Mucosa of rectum (tissue), 2 donors: ENCODE results near the gene CYP2U1.

ENCODE experiments used
- H3K27ac ChIP-seq, 2 donors: one replicate each; pipeline ENCODE4 v1.7.0; 2013; ENCODE audit warnings: inconsistent platforms in 2 of 2, low read depth in 2 of 2, low read length in 2 of 2
- H3K27me3 ChIP-seq, 2 donors: one replicate each; pipeline ENCODE4 v1.7.0; 2013; ENCODE audit warnings: low read length in 2 of 2; ENCODE audit not compliant: control insufficient read depth in 2 of 2, insufficient read depth in 2 of 2
- H3K36me3 ChIP-seq, 2 donors: one replicate each; pipeline ENCODE4 v1.7.0; 2013; ENCODE audit warnings: low read length in 2 of 2; ENCODE audit not compliant: control insufficient read depth in 2 of 2, insufficient read depth in 2 of 2
- H3K4me1 ChIP-seq, 2 donors: one replicate each; pipeline ENCODE4 v1.7.0; 2013; ENCODE audit warnings: low read length in 2 of 2, mild to moderate bottlenecking in 1 of 2; ENCODE audit not compliant: control insufficient read depth in 2 of 2, insufficient read depth in 2 of 2
- H3K4me3 ChIP-seq, 2 donors: one replicate each; pipeline ENCODE4 v1.7.0; 2013; ENCODE audit warnings: low read length in 2 of 2
- H3K9ac ChIP-seq, 2 donors: one replicate each; pipeline ENCODE4 v1.7.0; 2013; ENCODE audit warnings: low read length in 2 of 2, low read depth in 1 of 2, mild to moderate bottlenecking in 1 of 2
- H3K9me3 ChIP-seq, 2 donors: one replicate each; pipeline ENCODE4 v1.7.0; 2013; ENCODE audit warnings: low read length in 2 of 2; ENCODE audit not compliant: control insufficient read depth in 2 of 2
- donor health status: healthy.
- donor health status: Normal muscosa, but diverticular disease.

Gene CYP2U1

GRCh38 chr4:107996949-107997788, 65.8 kb downstream of the CYP2U1 start:
- H3K9ac ChIP-seq = no peak overlapping the region
- no peak overlapping the region for H3K4me3 ChIP-seq
- H3K9me3 ChIP-seq = no peaks in the 10 kb centered on the region
- H3K4me1 ChIP-seq = peaks cover 0 to 3% of the 10 kb centered on the region in 2 donors
- H3K27me3 ChIP-seq = no peaks in the 10 kb centered on the region
- no peaks in the 10 kb centered on the region for H3K36me3 ChIP-seq
- no peak overlapping the region for H3K27ac ChIP-seq

DNA sequence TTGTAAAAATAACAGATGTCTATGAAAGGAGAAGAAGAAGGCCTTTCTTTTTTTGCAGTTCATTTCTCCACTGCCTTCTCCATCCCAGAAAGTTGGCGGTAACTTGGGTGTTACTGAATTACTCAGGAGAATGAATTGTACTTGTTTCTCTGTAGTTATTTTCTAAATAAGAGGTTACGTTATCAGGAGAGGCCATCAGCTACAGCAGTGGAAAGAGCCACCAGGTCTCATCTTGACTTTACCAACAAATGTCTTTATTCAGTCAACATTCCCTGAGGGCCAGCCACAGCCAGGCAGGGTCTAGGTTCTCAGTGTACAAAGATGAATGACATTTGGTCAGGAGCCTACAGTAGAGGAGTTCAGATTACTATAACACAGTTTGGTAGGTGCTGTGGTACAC, 66.4 kb downstream of the CYP2U1 start:
- Histone ChIP-seq H3K9me3 (no peaks in the 10 kb centered on the region), H3K27ac (peak overlapping the region; percentile 13 to 31), H3K27me3 (no peaks in the 10 kb centered on the region), H3K4me1 (no peaks in the 10 kb centered on the region), H3K9ac (no peak overlapping the region), H3K4me3 (no peak overlapping the region), H3K36me3 (no peaks in the 10 kb centered on the region)

- Histone ChIP-seq H3K9ac (no peak overlapping the region), H3K27ac (no peak overlapping the region), H3K27me3 (no peaks in the 10 kb centered on the region), H3K4me3 (no peak overlapping the region), H3K36me3 (no peaks in the 10 kb centered on the region), H3K4me1 (no peaks in the 10 kb centered on the region), H3K9me3 (no peaks in the 10 kb centered on the region)
Measured at GRCh38 chr4:107999932-108000539, 68.7 kb downstream of the CYP2U1 start.

DNA sequence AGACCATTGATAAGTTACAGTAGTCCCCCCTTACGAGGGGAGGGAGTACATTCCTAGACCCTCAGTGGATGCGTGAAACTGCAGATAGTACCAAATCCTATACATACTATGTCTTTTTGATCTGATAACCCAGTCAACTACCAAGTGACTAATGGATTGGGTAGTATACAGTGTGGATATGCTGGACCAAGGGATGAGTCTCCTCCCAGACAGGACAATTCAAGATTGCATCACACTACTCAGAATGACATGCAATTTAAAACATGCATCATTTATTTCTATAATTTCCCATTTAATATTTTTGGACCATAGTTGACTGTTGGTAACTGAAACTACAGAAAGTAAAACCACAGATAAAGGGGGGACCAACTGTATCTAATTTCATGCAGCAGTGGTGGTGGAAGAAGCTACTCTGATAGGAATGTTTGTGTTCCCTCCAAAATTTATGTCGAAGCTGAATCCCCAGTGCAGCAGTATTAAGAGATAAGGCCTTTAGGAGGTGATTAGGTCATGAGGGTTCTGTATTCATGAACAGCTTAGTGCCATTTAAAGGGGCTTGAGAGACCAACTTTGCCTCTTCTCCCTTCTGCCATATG, 70.3 kb downstream of the CYP2U1 start:
- no peak overlapping the region for H3K27ac ChIP-seq
- H3K4me1 ChIP-seq = no peaks in the 10 kb centered on the region
- H3K9me3 ChIP-seq = no peaks in the 10 kb centered on the region

More for the DNA sequence above, 70.3 kb downstream of the CYP2U1 start:
- Histone ChIP-seq H3K27me3 (no peaks in the 10 kb centered on the region), H3K4me3 (no peak overlapping the region), H3K9ac (no peak overlapping the region), H3K36me3 (no peaks in the 10 kb centered on the region)
